Panc1 (cell line): ENCODE results near the gene SNX9. TPM values are rescaled to one million over a fixed set of nuclear protein-coding genes. Genes with fewer than 3 reads are reported as not detected.

Experiments used
- ATAC-seq: fragments of 200-7000 bp; cut with Tn5 transposase; 2 replicates; pipeline ENCODE4 v1.9.1; 2020; ENCODE audit warnings: mild to moderate bottlenecking, moderate library complexity
- BruUV-seq: library from RNA; stranded (reverse); fragments of 400-500 nt; replicated peaks from 2 replicates; lab custom pipeline; 2021; lab: Mats Ljungman, UMichigan
- CTCF ChIA-PET: fragments of 300-600 bp; sonication (Branson Sonifier 250); formaldehyde crosslinking; loops from one replicate; lab custom pipeline; 2022; ENCODE audit warnings: antibody characterized with exemption; lab: Charles Lee
- POLR2A ChIA-PET: fragments of 300-600 bp; sonication (Branson Sonifier 250); formaldehyde crosslinking; loops from one replicate; lab custom pipeline; 2022; ENCODE audit warnings: antibody characterized with exemption; lab: Charles Lee
- DNase-seq: peaks from one replicate; pipeline ENCODE4 v3.0.0-alpha.2; 2010; ENCODE audit warnings: low read depth, low spot score
- H3K27ac ChIP-seq: 2 replicates; pipeline ENCODE4 v1.5.1; 2011; ENCODE audit warnings: mild to moderate bottlenecking, low read length, inconsistent platforms
- H3K27me3 ChIP-seq: fragments of 200-500 bp; sonication (Bioruptor generic); 2 replicates; pipeline ENCODE4 v1.6.0; 2014; ENCODE audit warnings: low read length, inconsistent platforms; ENCODE audit not compliant: control insufficient read depth, insufficient read depth
- H3K36me3 ChIP-seq: fragments of 200-500 bp; sonication (Bioruptor generic); 2 replicates; pipeline ENCODE4 v1.5.1; 2014; ENCODE audit warnings: inconsistent platforms, mild to moderate bottlenecking, low read length, moderate library complexity; ENCODE audit not compliant: control insufficient read depth, insufficient read depth
- H3K4me1 ChIP-seq: 2 replicates; pipeline ENCODE4 v1.5.1; 2011; ENCODE audit warnings: inconsistent platforms, mild to moderate bottlenecking, low read length, moderate library complexity; ENCODE audit not compliant: control insufficient read depth, insufficient read depth
- H3K4me3 ChIP-seq, 2 experiments: 2 replicates each; pipeline ENCODE4 v1.5.1; 2011 to 2012; ENCODE audit warnings: low read depth in 2 of 2, low read length in 2 of 2, mild to moderate bottlenecking in 2 of 2, inconsistent platforms in 1 of 2, moderate library complexity in 1 of 2
- H3K9me3 ChIP-seq: fragments of 200-500 bp; sonication (Bioruptor generic); 2 replicates; pipeline ENCODE4 v1.5.1; 2014; ENCODE audit warnings: low read depth, mild to moderate bottlenecking, inconsistent platforms, low read length, moderate library complexity; ENCODE audit not compliant: control insufficient read depth, insufficient read depth
- POLR2AphosphoS5 ChIP-seq: IDR thresholded peaks from 2 replicates; pipeline ENCODE4 v1.6.1; 2012; ENCODE audit warnings: mild to moderate bottlenecking, low read depth, low read length, moderate library complexity
- SIN3A ChIP-seq: IDR thresholded peaks from 2 replicates; pipeline ENCODE4 v1.6.1; 2012; ENCODE audit warnings: low read depth, mild to moderate bottlenecking, low read length, moderate library complexity, borderline replicate concordance; ENCODE audit not compliant: insufficient read depth
- TCF7L2 ChIP-seq: IDR thresholded peaks from 2 replicates; pipeline ENCODE4 v1.6.1; 2011; ENCODE audit warnings: mild to moderate bottlenecking, low read depth, low read length, inconsistent platforms
- in situ Hi-C: cut with HindIII; loops from 2 replicates; pipeline ENCODE4 v1.10.0; 2016; ENCODE audit warnings: low sequenced_read_pairs, low pct_unique_long_range_greater_than_20kb
- intact Hi-C: fragments of 100-400 bp; cut with micrococcal nuclease; formaldehyde crosslinking; loops from one replicate; pipeline ENCODE4 v1.10.0; 2022; ENCODE audit not compliant: unreplicated experiment
- total RNA-seq: library from RNA; stranded (reverse); gene quantifications from one replicate; pipeline ENCODE4 v1.2.1, GENCODE V29; 2021; ENCODE audit not compliant: unreplicated experiment
- TF ChIP-seq, protein P1 (sequence below), 2 experiments: IDR thresholded peaks; 2 replicates each; pipeline ENCODE4 v1.6.1; 2011 to 2012; ENCODE audit warnings: low read depth in 2 of 2, control low read depth in 1 of 2, low read length in 1 of 2, mild to moderate bottlenecking in 1 of 2, moderate library complexity in 1 of 2; ENCODE audit not compliant: insufficient read depth in 1 of 2
- TF ChIP-seq, protein P2 (sequence below): fragments of 450-650 bp; IDR thresholded peaks from 2 replicates; pipeline ENCODE4 v1.5.1; 2017; ENCODE audit warnings: mild to moderate bottlenecking

SNX9 gene
- total RNA-seq, 1 experiment from 2014 or later, result 46.0 TPM

DNA sequence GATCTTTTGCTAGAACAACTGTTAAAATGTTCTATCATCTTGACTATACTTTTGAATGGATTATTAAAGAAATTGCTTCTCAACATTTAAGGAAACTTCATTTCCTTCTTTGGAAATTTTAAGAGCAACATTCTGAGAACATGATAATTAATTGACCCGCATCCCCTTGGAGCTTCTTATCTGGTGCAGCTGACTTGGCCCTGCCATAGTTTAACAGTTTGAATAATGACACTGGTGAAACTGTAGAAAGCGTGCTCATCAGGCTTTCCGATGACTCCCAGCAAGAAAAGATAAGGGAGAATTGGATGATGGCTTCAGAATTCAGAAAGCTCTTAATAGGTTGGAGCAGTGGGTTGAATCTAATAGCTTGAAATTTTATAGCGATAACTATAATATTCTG is 38.1 kb downstream of the SNX9 start:
- Histone ChIP-seq H3K27ac (peak overlapping the region; percentile 0; the same call in 1 of the 2 replicates), H3K9me3 (no peaks in the 10 kb centered on the region), H3K36me3 (no peaks in the 10 kb centered on the region), H3K4me3 (no peak overlapping the region), H3K4me1 (peaks cover 45% of the 10 kb centered on the region), H3K27me3 (no peaks in the 10 kb centered on the region)
- in situ Hi-C loops, result loop anchor here (25.0 kb wide), 1 partner anchor 99 kb away; no protein-coding TSS in a partner anchor
- no TSS peak for BruUV-seq
- ChIA-PET CTCF (no interaction called here), POLR2A (no interaction called here)
- ATAC-seq, result no peak
- no peak for DNase-seq
- no peak for TF ChIP-seq POLR2AphosphoS5
- TF ChIP-seq, protein P1, sequence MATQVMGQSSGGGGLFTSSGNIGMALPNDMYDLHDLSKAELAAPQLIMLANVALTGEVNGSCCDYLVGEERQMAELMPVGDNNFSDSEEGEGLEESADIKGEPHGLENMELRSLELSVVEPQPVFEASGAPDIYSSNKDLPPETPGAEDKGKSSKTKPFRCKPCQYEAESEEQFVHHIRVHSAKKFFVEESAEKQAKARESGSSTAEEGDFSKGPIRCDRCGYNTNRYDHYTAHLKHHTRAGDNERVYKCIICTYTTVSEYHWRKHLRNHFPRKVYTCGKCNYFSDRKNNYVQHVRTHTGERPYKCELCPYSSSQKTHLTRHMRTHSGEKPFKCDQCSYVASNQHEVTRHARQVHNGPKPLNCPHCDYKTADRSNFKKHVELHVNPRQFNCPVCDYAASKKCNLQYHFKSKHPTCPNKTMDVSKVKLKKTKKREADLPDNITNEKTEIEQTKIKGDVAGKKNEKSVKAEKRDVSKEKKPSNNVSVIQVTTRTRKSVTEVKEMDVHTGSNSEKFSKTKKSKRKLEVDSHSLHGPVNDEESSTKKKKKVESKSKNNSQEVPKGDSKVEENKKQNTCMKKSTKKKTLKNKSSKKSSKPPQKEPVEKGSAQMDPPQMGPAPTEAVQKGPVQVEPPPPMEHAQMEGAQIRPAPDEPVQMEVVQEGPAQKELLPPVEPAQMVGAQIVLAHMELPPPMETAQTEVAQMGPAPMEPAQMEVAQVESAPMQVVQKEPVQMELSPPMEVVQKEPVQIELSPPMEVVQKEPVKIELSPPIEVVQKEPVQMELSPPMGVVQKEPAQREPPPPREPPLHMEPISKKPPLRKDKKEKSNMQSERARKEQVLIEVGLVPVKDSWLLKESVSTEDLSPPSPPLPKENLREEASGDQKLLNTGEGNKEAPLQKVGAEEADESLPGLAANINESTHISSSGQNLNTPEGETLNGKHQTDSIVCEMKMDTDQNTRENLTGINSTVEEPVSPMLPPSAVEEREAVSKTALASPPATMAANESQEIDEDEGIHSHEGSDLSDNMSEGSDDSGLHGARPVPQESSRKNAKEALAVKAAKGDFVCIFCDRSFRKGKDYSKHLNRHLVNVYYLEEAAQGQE (IDR thresholded peaks at IDR 0.05; ENCODE audit: insufficient read depth in 1 of 2, low read depth in 2 of 2, low read length in 1 of 2), result no peak
- TF ChIP-seq TCF7L2, result no peak
- TF ChIP-seq SIN3A, result no peak
- TF ChIP-seq, protein P2, sequence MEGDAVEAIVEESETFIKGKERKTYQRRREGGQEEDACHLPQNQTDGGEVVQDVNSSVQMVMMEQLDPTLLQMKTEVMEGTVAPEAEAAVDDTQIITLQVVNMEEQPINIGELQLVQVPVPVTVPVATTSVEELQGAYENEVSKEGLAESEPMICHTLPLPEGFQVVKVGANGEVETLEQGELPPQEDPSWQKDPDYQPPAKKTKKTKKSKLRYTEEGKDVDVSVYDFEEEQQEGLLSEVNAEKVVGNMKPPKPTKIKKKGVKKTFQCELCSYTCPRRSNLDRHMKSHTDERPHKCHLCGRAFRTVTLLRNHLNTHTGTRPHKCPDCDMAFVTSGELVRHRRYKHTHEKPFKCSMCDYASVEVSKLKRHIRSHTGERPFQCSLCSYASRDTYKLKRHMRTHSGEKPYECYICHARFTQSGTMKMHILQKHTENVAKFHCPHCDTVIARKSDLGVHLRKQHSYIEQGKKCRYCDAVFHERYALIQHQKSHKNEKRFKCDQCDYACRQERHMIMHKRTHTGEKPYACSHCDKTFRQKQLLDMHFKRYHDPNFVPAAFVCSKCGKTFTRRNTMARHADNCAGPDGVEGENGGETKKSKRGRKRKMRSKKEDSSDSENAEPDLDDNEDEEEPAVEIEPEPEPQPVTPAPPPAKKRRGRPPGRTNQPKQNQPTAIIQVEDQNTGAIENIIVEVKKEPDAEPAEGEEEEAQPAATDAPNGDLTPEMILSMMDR, result no peak
- intact Hi-C loops, result no loop called here

DNA sequence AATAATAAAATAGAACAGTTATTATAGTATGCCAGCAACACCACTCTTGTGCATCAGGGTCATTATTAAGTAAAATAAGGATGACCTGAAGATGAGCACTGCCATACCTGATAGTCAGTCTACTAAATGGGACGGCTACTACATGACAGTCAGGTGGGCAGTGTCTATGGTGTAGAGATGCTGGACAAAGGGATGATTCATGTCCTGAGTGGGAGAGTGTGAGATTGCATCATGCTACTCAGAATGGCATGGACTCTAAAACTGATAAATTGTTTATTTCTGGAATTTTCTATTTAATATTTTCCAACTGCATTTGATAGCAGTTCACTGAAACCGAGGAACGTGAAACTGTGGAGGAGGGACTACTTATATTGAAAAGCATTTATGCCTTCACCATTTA is 38.8 kb downstream of the SNX9 start:
- in situ Hi-C loops (loop anchor here (25.0 kb wide), 1 partner anchor 100 kb away; no protein-coding TSS in a partner anchor), intact Hi-C loops (no loop called here)
- peak overlapping the region; percentile 20; the same call in 1 of the 2 replicates for H3K27ac ChIP-seq
- H3K9me3 ChIP-seq, result no peaks in the 10 kb centered on the region
- peaks cover 51% of the 10 kb centered on the region for H3K4me1 ChIP-seq
- CTCF ChIA-PET, result no interaction called here
- no peak for TF ChIP-seq SIN3A
- TF ChIP-seq, protein P1 (IDR thresholded peaks at IDR 0.05; ENCODE audit: insufficient read depth in 1 of 2, low read depth in 2 of 2, low read length in 1 of 2), result no peak
- TF ChIP-seq POLR2AphosphoS5, result no peak
- no peak for TF ChIP-seq TCF7L2
- TF ChIP-seq, protein P2, result no peak
- BruUV-seq, result no TSS peak
- POLR2A ChIA-PET, result no interaction called here
- no peaks in the 10 kb centered on the region for H3K36me3 ChIP-seq
- ATAC-seq, result no peak
- H3K4me3 ChIP-seq, result no peak overlapping the region
- no peaks in the 10 kb centered on the region for H3K27me3 ChIP-seq
- DNase-seq, result no peak
